ENCODE data around the gene WDFY3.

WDFY3 gene

DNA sequence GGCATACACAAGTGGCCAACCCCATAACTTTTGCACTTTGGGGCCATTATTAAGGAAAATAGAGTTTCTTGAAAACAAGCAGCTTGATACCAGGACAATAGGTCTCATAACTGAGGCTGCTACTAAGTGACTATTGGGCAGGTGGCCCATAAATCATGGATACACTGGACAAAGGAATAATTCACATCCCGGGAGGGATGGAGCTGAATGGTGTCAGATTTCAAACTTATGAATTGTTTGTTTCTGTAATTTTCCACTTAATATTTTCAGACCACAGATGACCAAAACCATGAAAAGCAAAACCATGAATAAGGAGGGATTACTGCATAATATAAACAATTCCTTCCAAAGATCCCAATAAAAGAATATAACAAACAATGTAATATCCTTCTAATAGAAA, 114.4 kb downstream of the WDFY3 start (continued):
- TF ChIP-seq, protein P1, sequence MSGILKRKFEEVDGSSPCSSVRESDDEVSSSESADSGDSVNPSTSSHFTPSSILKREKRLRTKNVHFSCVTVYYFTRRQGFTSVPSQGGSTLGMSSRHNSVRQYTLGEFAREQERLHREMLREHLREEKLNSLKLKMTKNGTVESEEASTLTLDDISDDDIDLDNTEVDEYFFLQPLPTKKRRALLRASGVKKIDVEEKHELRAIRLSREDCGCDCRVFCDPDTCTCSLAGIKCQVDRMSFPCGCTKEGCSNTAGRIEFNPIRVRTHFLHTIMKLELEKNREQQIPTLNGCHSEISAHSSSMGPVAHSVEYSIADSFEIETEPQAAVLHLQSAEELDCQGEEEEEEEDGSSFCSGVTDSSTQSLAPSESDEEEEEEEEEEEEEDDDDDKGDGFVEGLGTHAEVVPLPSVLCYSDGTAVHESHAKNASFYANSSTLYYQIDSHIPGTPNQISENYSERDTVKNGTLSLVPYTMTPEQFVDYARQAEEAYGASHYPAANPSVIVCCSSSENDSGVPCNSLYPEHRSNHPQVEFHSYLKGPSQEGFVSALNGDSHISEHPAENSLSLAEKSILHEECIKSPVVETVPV (CRISPR knock-in tag; IDR thresholded peaks at IDR 0.05) = no peak

- TF ChIP-seq SNAI2 (CRISPR knock-in tag; IDR thresholded peaks at IDR 0.05) (no peak), BACH2 (CRISPR knock-in tag; IDR thresholded peaks at IDR 0.05; ENCODE audit: borderline replicate concordance) (no peak), ZNF565 (CRISPR knock-in tag; conservative IDR thresholded peaks at IDR 0.05; ENCODE audit: low read depth) (no peak), ZNF70 (CRISPR knock-in tag; IDR thresholded peaks at IDR 0.05) (no peak), OSR1 (CRISPR knock-in tag; IDR thresholded peaks at IDR 0.05) (no peak), ARNTL (CRISPR knock-in tag; IDR thresholded peaks at IDR 0.05; ENCODE audit: borderline replicate concordance, low read depth) (no peak), ESRRG (CRISPR knock-in tag; IDR thresholded peaks at IDR 0.05) (no peak), ZFP30 (CRISPR knock-in tag; IDR thresholded peaks at IDR 0.05) (no peak), TOX (CRISPR knock-in tag; IDR thresholded peaks at IDR 0.05; ENCODE audit: borderline replicate concordance) (no peak), PPARA (CRISPR knock-in tag; IDR thresholded peaks at IDR 0.05; ENCODE audit: borderline replicate concordance) (no peak), CSDC2 (CRISPR knock-in tag; IDR thresholded peaks at IDR 0.05) (no peak), TSHZ2 (CRISPR knock-in tag; IDR thresholded peaks at IDR 0.05) (no peak), ISL1 (CRISPR knock-in tag; IDR thresholded peaks at IDR 0.05) (no peak), ZNF8 (CRISPR knock-in tag; IDR thresholded peaks at IDR 0.05) (no peak), PATZ1 (CRISPR knock-in tag; IDR thresholded peaks at IDR 0.05; ENCODE audit: borderline replicate concordance) (no peak), RARB (CRISPR knock-in tag; IDR thresholded peaks at IDR 0.05) (no peak)
- TF ChIP-seq, protein P1 (CRISPR knock-in tag; IDR thresholded peaks at IDR 0.05) = no peak
- TF ChIP-seq, protein P2, sequence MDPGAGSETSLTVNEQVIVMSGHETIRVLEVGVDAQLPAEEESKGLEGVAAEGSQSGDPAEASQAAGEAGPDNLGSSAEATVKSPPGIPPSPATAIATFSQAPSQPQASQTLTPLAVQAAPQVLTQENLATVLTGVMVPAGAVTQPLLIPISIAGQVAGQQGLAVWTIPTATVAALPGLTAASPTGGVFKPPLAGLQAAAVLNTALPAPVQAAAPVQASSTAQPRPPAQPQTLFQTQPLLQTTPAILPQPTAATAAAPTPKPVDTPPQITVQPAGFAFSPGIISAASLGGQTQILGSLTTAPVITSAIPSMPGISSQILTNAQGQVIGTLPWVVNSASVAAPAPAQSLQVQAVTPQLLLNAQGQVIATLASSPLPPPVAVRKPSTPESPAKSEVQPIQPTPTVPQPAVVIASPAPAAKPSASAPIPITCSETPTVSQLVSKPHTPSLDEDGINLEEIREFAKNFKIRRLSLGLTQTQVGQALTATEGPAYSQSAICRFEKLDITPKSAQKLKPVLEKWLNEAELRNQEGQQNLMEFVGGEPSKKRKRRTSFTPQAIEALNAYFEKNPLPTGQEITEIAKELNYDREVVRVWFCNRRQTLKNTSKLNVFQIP (CRISPR knock-in tag; IDR thresholded peaks at IDR 0.05; ENCODE audit: borderline replicate concordance, low read depth) = no peak
- ATAC-seq = no peak
These were observed 117.3 kb downstream of the WDFY3 start for GRCh38 chr4:84849051-84849640.

GRCh38 chr4:84848432-84848831, 118.1 kb downstream of the WDFY3 start:
- TF ChIP-seq ZC3H10 (CRISPR knock-in tag; IDR thresholded peaks at IDR 0.05) = no peak

GRCh38 chr4:84847978-84848377, 118.5 kb downstream of the WDFY3 start:
- ATAC-seq = no peak
- TF ChIP-seq BACH2 (CRISPR knock-in tag; IDR thresholded peaks at IDR 0.05; ENCODE audit: borderline replicate concordance) = no peak

More at GRCh38 chr4:84848432-84848831, 118.1 kb downstream of the WDFY3 start:
- ATAC-seq = no peak

Data from SK-N-SH treated with all-trans-retinoic acid at 6 μM for 48 hours (cell line).